ENCODE data around the gene SNX5.

Gene SNX5

GRCh38 chr20:17935186-17935585 is 33.4 kb downstream of the SNX5 start:
- DNase-seq (ENCODE audit: low spot score in 2 of 2) (no peak), ATAC-seq (ENCODE audit: low read depth) (no peak)
- no peak overlapping the region for H3K27ac Mint-ChIP-seq
- no peak overlapping the region for H3K4me3 Mint-ChIP-seq
- peaks cover 3% of the 10 kb centered on the region for H3K36me3 Mint-ChIP-seq
- peaks cover 3% of the 10 kb centered on the region for H3K9me3 Mint-ChIP-seq
- no peaks in the 10 kb centered on the region for H3K4me1 Mint-ChIP-seq
- peaks cover 5% of the 10 kb centered on the region for H3K27me3 Mint-ChIP-seq

GRCh38 chr20:17934141-17934862 is 34.3 kb downstream of the SNX5 start:
- Mint-ChIP-seq H3K27ac (no peak overlapping the region), H3K4me3 (no peak overlapping the region), H3K36me3 (peaks cover 3% of the 10 kb centered on the region), H3K9me3 (peaks cover 3% of the 10 kb centered on the region), H3K27me3 (peaks cover 8% of the 10 kb centered on the region), H3K4me1 (no peaks in the 10 kb centered on the region)
- DNase-seq (ENCODE audit: low spot score in 2 of 2) (no peak), ATAC-seq (ENCODE audit: low read depth) (no peak)

GRCh38 chr20:17933711-17934110 is 34.9 kb downstream of the SNX5 start:
- ATAC-seq (ENCODE audit: low read depth) (no peak), DNase-seq (ENCODE audit: low spot score in 2 of 2) (no peak)
- H3K4me1 Mint-ChIP-seq: no peaks in the 10 kb centered on the region
- no peak overlapping the region for H3K4me3 Mint-ChIP-seq
- peaks cover 8% of the 10 kb centered on the region for H3K27me3 Mint-ChIP-seq
- H3K9me3 Mint-ChIP-seq: peaks cover 3% of the 10 kb centered on the region
- peaks cover 3% of the 10 kb centered on the region for H3K36me3 Mint-ChIP-seq
- H3K27ac Mint-ChIP-seq: no peak overlapping the region

DNA sequence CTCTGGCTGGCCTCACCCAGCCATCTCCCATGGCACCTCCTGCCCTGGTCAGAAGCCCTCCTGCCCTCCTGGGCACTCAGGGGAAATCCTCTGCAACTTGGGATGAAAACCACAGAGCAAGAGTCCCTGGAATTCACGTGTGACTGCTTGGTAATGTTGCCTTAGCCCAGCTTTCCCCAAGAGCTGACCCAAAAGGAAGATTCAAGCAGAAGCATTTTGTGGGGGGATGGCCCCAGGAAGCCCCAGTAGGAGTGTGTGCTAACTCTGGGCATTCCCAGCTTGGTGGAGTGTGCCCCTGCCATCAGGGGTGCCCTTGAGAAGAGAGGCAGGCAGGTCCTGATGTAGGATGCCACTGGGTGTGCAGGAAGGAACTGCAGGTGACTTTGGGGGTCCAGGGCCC is 35.5 kb downstream of the SNX5 start:
- peaks cover 3% of the 10 kb centered on the region for H3K36me3 Mint-ChIP-seq
- peaks cover 11% of the 10 kb centered on the region for H3K27me3 Mint-ChIP-seq
- no peak overlapping the region for H3K27ac Mint-ChIP-seq
- peaks cover 3% of the 10 kb centered on the region for H3K9me3 Mint-ChIP-seq
- H3K4me3 Mint-ChIP-seq: no peak overlapping the region
- no peak for DNase-seq (ENCODE audit: low spot score in 2 of 2)
- ATAC-seq (ENCODE audit: low read depth): no peak
- peaks cover 4% of the 10 kb centered on the region for H3K4me1 Mint-ChIP-seq

GRCh38 chr20:17932396-17932795 is 36.2 kb downstream of the SNX5 start:
- H3K4me3 Mint-ChIP-seq: no peak overlapping the region
- peaks cover 4% of the 10 kb centered on the region for H3K4me1 Mint-ChIP-seq
- peaks cover 11% of the 10 kb centered on the region for H3K27me3 Mint-ChIP-seq
- peaks cover 3% of the 10 kb centered on the region for H3K36me3 Mint-ChIP-seq
- H3K9me3 Mint-ChIP-seq: peaks cover 3% of the 10 kb centered on the region
- H3K27ac Mint-ChIP-seq: no peak overlapping the region
- ATAC-seq (ENCODE audit: low read depth): no peak
- DNase-seq (ENCODE audit: low spot score in 2 of 2): no peak

GRCh38 chr20:17931513-17931912 is 37.1 kb downstream of the SNX5 start:
- ATAC-seq (ENCODE audit: low read depth) (no peak), DNase-seq (ENCODE audit: low spot score in 2 of 2) (no peak)
- H3K4me1 Mint-ChIP-seq: peaks cover 4% of the 10 kb centered on the region
- peaks cover 3% of the 10 kb centered on the region for H3K36me3 Mint-ChIP-seq
- H3K4me3 Mint-ChIP-seq: no peak overlapping the region
- H3K27me3 Mint-ChIP-seq: peaks cover 14% of the 10 kb centered on the region
- H3K9me3 Mint-ChIP-seq: peaks cover 3% of the 10 kb centered on the region
- H3K27ac Mint-ChIP-seq: no peak overlapping the region

GRCh38 chr20:17928633-17929311 is 39.8 kb downstream of the SNX5 start:
- Mint-ChIP-seq H3K27ac (no peak overlapping the region), H3K4me1 (peaks cover 4% of the 10 kb centered on the region), H3K9me3 (peaks cover 3% of the 10 kb centered on the region), H3K36me3 (peaks cover 3% of the 10 kb centered on the region), H3K4me3 (no peak overlapping the region), H3K27me3 (peaks cover 20% of the 10 kb centered on the region)
- ATAC-seq (ENCODE audit: low read depth) (no peak), DNase-seq (ENCODE audit: low spot score in 2 of 2) (no peak)

DNA sequence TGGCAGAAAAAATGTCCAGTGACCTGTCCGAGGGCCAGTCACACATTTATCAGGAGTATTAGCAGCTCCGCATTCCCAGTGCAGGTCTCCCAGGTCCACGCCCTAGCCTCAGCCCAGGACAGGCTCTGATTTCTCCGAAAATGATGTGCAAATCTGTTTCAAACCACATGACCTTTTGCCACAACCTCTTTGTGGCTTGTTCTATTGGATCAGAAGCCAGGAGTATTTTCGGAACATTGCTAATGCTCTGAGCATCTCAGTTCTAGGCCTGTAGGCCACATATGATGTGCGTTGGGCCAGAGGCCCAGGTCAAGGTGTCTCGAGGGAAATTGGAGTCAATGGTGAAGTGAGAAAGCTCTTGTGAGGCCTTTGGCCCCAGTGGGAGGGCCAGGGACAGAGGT is 40.4 kb downstream of the SNX5 start:
- Mint-ChIP-seq H3K27me3 (peaks cover 20% of the 10 kb centered on the region), H3K36me3 (peaks cover 3% of the 10 kb centered on the region), H3K9me3 (peaks cover 3% of the 10 kb centered on the region), H3K4me1 (peaks cover 4% of the 10 kb centered on the region), H3K4me3 (no peak overlapping the region), H3K27ac (no peak overlapping the region)
- ATAC-seq (ENCODE audit: low read depth): no peak
- DNase-seq (ENCODE audit: low spot score in 2 of 2): no peak

DNA sequence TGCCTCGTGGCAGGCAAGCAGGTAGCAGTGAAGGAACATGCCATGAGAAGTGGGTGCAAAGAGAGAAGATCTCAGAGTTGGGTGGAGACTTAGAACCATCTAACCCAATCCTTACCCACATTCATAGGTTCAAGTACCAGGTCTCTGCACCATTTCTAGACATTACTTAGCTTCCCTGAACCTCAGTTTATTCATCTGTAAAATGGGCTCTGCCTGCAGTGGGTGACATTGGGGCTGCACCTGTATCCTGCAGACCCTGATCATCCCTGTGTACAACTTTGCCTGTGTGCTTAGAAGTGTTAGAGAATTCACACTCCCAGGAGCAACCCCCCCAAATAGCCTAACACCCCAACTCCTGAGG is 42.7 kb downstream of the SNX5 start:
- H3K4me3 Mint-ChIP-seq: no peak overlapping the region
- no peak overlapping the region for H3K27ac Mint-ChIP-seq

GRCh38 chr20:17925141-17925939 is 43.3 kb downstream of the SNX5 start:
- no peaks in the 10 kb centered on the region for H3K9me3 Mint-ChIP-seq
- no peak overlapping the region for H3K27ac Mint-ChIP-seq
- H3K27me3 Mint-ChIP-seq: peaks cover 17% of the 10 kb centered on the region
- H3K4me1 Mint-ChIP-seq: peaks cover 4% of the 10 kb centered on the region
- H3K4me3 Mint-ChIP-seq: no peak overlapping the region
- DNase-seq (ENCODE audit: low spot score in 2 of 2) (no peak), ATAC-seq (ENCODE audit: low read depth) (no peak)
- H3K36me3 Mint-ChIP-seq: no peaks in the 10 kb centered on the region

More for the DNA sequence above, 42.7 kb downstream of the SNX5 start:
- no peak for DNase-seq (ENCODE audit: low spot score in 2 of 2)
- peaks cover 17% of the 10 kb centered on the region for H3K27me3 Mint-ChIP-seq
- no peak for ATAC-seq (ENCODE audit: low read depth)
- H3K36me3 Mint-ChIP-seq: no peaks in the 10 kb centered on the region
- H3K4me1 Mint-ChIP-seq: peaks cover 4% of the 10 kb centered on the region
- no peaks in the 10 kb centered on the region for H3K9me3 Mint-ChIP-seq

GRCh38 chr20:17921774-17922173 is 46.8 kb downstream of the SNX5 start:
- H3K4me1 Mint-ChIP-seq: no peaks in the 10 kb centered on the region
- ATAC-seq (ENCODE audit: low read depth): no peak
- H3K27me3 Mint-ChIP-seq: peaks cover 8% of the 10 kb centered on the region
- no peak overlapping the region for H3K4me3 Mint-ChIP-seq
- no peaks in the 10 kb centered on the region for H3K36me3 Mint-ChIP-seq
- H3K27ac Mint-ChIP-seq: no peak overlapping the region
- H3K9me3 Mint-ChIP-seq: no peaks in the 10 kb centered on the region
- no peak for DNase-seq (ENCODE audit: low spot score in 2 of 2)

DNA sequence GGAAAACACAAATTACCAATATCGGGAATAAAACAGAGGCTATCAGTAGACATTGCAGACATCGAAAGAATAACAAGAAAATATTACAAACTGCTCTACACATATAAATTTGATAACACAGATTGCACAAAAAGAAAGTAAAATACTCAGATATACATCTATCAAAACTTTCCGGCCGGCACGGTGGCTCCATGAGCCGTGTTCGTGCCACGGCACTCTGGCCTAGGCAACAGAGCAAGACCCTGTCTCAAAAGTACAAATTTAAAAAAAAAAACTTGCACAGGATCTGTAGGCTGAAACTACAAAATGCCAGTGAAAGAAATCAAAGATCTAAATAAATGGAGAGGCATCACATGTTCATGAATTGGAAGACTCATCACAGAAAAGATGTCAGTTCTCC is 49.4 kb downstream of the SNX5 start:
- H3K27ac Mint-ChIP-seq: no peak overlapping the region
- no peaks in the 10 kb centered on the region for H3K9me3 Mint-ChIP-seq
- no peaks in the 10 kb centered on the region for H3K4me1 Mint-ChIP-seq
- ATAC-seq (ENCODE audit: low read depth): no peak
- no peak for DNase-seq (ENCODE audit: low spot score in 2 of 2)
- H3K27me3 Mint-ChIP-seq: peaks cover 5% of the 10 kb centered on the region
- no peak overlapping the region for H3K4me3 Mint-ChIP-seq
- H3K36me3 Mint-ChIP-seq: no peaks in the 10 kb centered on the region

DNA sequence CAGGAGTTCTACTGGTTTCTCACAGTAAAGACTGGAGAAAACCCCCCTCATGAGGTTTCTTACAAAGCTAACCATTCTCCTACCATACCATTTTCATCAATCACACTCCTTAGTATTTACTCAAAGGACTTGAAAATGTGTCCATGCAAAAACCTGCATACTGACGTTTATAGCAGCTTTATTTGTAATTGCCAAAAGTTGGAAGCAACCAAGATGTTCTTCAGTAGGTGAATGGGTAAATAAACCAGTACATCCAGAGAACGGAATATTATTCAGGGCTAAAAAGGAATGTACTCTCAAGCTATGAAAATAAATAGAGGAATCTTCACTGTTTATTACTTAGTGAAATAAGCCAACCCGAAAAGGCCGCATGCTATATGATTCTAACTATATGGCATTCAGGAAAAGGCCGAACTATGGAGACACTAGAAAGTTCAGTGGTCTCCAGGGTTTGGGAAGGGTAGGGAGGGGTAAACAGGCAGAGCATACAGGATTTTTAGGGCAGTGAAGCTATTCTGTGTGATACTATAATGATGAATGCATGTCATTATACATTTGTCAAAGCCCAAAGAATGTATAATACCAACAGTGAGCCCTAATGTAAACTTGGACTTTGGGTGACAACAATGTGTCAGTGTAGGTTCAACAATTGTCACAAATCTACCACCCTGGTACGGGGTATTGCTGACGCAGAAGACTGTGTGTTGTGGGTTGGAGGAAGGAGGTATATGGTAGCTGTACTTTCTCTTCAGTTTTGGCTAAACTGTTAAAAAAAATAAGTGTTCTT is 50.6 kb downstream of the SNX5 start:
- H3K27me3 Mint-ChIP-seq: peaks cover 9% of the 10 kb centered on the region
- no peaks in the 10 kb centered on the region for H3K9me3 Mint-ChIP-seq
- DNase-seq (ENCODE audit: low spot score in 2 of 2): no peak
- H3K27ac Mint-ChIP-seq: no peak overlapping the region
- H3K4me3 Mint-ChIP-seq: no peak overlapping the region
- ATAC-seq (ENCODE audit: low read depth): no peak
- H3K36me3 Mint-ChIP-seq: peaks cover 2% of the 10 kb centered on the region
- no peaks in the 10 kb centered on the region for H3K4me1 Mint-ChIP-seq

Measured in memory B cell (primary cell).